ENCODE measurements around the gene SMIM36.

SMIM36 gene

GRCh38 chr17:55418369-55419268 is 92.6 kb downstream of the SMIM36 start:
- Histone ChIP-seq H3K4me1 (peaks cover 5% of the 10 kb centered on the region; the same call in 1 of the 2 replicates), H3K9me3 (no peaks in the 10 kb centered on the region), H3K4me3 (ENCODE audit: low read depth, low read length) (no peak overlapping the region), H3K36me3 (peaks cover 3% of the 10 kb centered on the region; the same call in 1 of the 2 replicates), H3K27me3 (no peaks in the 10 kb centered on the region)
- no peak for DNase-seq
- no peak for TF ChIP-seq CTCF (IDR thresholded peaks at IDR 0.05; ENCODE audit: low read depth, low read length)

- no peak overlapping the region for H3K4me3 ChIP-seq (ENCODE audit: low read depth, low read length)
- H3K9me3 ChIP-seq = no peaks in the 10 kb centered on the region
- no peak for TF ChIP-seq CTCF (IDR thresholded peaks at IDR 0.05; ENCODE audit: low read depth, low read length)
- peaks cover 9% of the 10 kb centered on the region for H3K36me3 ChIP-seq
- no peaks in the 10 kb centered on the region; the same call in 1 of the 2 replicates for H3K4me1 ChIP-seq
- no peak for DNase-seq
- no peaks in the 10 kb centered on the region for H3K27me3 ChIP-seq
These were observed 93.6 kb downstream of the SMIM36 start for GRCh38 chr17:55417411-55418268.

- Histone ChIP-seq H3K4me3 (ENCODE audit: low read depth, low read length) (no peak overlapping the region), H3K27me3 (no peaks in the 10 kb centered on the region), H3K9me3 (no peaks in the 10 kb centered on the region), H3K4me1 (no peaks in the 10 kb centered on the region; the same call in 1 of the 2 replicates), H3K36me3 (peaks cover 9% of the 10 kb centered on the region)
- DNase-seq = no peak
- TF ChIP-seq CTCF (IDR thresholded peaks at IDR 0.05; ENCODE audit: low read depth, low read length) = no peak
These were observed 94.7 kb downstream of the SMIM36 start for GRCh38 chr17:55416470-55417052.

GRCh38 chr17:55416000-55416399 is 95.3 kb downstream of the SMIM36 start:
- Histone ChIP-seq H3K27me3 (no peaks in the 10 kb centered on the region), H3K9me3 (no peaks in the 10 kb centered on the region), H3K4me1 (peaks cover 3% of the 10 kb centered on the region), H3K4me3 (ENCODE audit: low read depth, low read length) (no peak overlapping the region), H3K36me3 (peaks cover 12% of the 10 kb centered on the region)
- no peak for DNase-seq
- TF ChIP-seq CTCF (IDR thresholded peaks at IDR 0.05; ENCODE audit: low read depth, low read length) = no peak

- no peak overlapping the region for H3K4me3 ChIP-seq (ENCODE audit: low read depth, low read length)
- H3K36me3 ChIP-seq = peaks cover 18% of the 10 kb centered on the region
- no peak for TF ChIP-seq CTCF (IDR thresholded peaks at IDR 0.05; ENCODE audit: low read depth, low read length)
- no peaks in the 10 kb centered on the region for H3K27me3 ChIP-seq
- H3K9me3 ChIP-seq = no peaks in the 10 kb centered on the region
- no peak for DNase-seq
- H3K4me1 ChIP-seq = peaks cover 9% of the 10 kb centered on the region
These were observed 96.3 kb downstream of the SMIM36 start for GRCh38 chr17:55414983-55415382.

Measured in BE2C (cell line).